Motor neuron (in vitro differentiated cells): ENCODE results near the gene SUMO3. TPM values are rescaled to one million over a fixed set of nuclear protein-coding genes. Genes with fewer than 3 reads are reported as not detected.
A peak's percentile ranks its signal among the peaks of the same experiment; 100 is the strongest.

Source experiments
- ATAC-seq, 8 experiments: fragments of 200-7000 bp; cut with Tn5 transposase; replicated peaks in 6 of 8; 2 replicates each; pipeline ENCODE4 v1.8.0; 2021; ENCODE audit warnings: mild to moderate bottlenecking in 8 of 8, moderate library complexity in 8 of 8
- H3K27ac ChIP-seq, 2 donors: fragments of 250-450 bp; sonication (Bioruptor Pico); 2 replicates each; pipeline ENCODE4 v1.9.0; 2021; ENCODE audit warnings: antibody characterized with exemption in 2 of 2, mild to moderate bottlenecking in 2 of 2, moderate library complexity in 1 of 2
- H3K4me1 ChIP-seq, 2 donors: fragments of 250-450 bp; sonication (Bioruptor Pico); replicated peaks in 1 of 2; 2 replicates each; pipeline ENCODE4 v1.6.1; 2021; ENCODE audit warnings: antibody characterized with exemption in 2 of 2, mild to moderate bottlenecking in 2 of 2, moderate library complexity in 1 of 2
- H3K4me3 ChIP-seq, 5 donors: fragments of 250-450 bp; sonication (Bioruptor Pico); 2 replicates each; pipeline ENCODE4 v1.9.0; 2021; ENCODE audit warnings: antibody characterized with exemption in 5 of 5, mild to moderate bottlenecking in 5 of 5, moderate library complexity in 4 of 5
- WGBS, 10 experiments: fragments of 450-650 bp; shearing (Covaris generic); methylation state at CpG; one replicate each; pipeline ENCODE4 v1.0.0; 2022; 5-methylcytosine and 5-hydroxymethylcytosine counted together
- in situ Hi-C, 9 experiments: fragments of 400-800 bp; cut with MboI; loops; one replicate each; pipeline ENCODE4 v1.15.0; 2021; ENCODE audit warnings: low sequenced_read_pairs in 9 of 9, low pct_unique_long_range_greater_than_20kb in 2 of 9; ENCODE audit not compliant: unreplicated experiment in 9 of 9
- total RNA-seq, 8 experiments: library from RNA; unstranded; fragments of 300-600 nt; gene quantifications; 2 replicates each; pipeline versions ENCODE4 v1.2.3 to v1.2.4, GENCODE V29; 2022

Gene SUMO3
- total RNA-seq, 8 experiments from 2014 or later: 46.6 to 103 (median 56.9) TPM

- Histone ChIP-seq H3K4me3 (no peak overlapping the region), H3K27ac (no peak overlapping the region), H3K4me1 (peaks cover 3 to 6% of the 10 kb centered on the region in 2 donors)
- ATAC-seq: no peak
- WGBS, 10 experiments: 90 to 100% (median 100%) methylated on average over 1 to 3 of the region's 3 CpGs; no CpG with 5 or more reads in 1 of the 10 experiments
- in situ Hi-C loops: loop anchor here in 5 of 9 experiments (25.0 kb wide), 3 partner anchors 278 to 453 kb away; partner anchors contain the start of gene CFAP410 (in 1 of the 5)
Measured at GRCh38 chr21:44790368-44790767, 27.5 kb downstream of the SUMO3 start.

- in situ Hi-C loops: loop anchor here in 5 of 9 experiments (25.0 kb wide), 3 partner anchors 278 to 453 kb away; partner anchors contain the start of gene CFAP410 (in 1 of the 5)
- Histone ChIP-seq H3K4me1 (peaks cover 3 to 6% of the 10 kb centered on the region in 2 donors), H3K4me3 (no peak overlapping the region), H3K27ac (no peak overlapping the region)
- WGBS, 10 experiments: 17 to 100% (median 80%) methylated on average over 1 of the region's 1 CpG; no CpG with 5 or more reads in 5 of the 10 experiments
- peak in 2 of 8 experiments; percentile 42 to 56 for ATAC-seq
Measured at GRCh38 chr21:44789880-44790279, 28.0 kb downstream of the SUMO3 start.

- Histone ChIP-seq H3K4me1 (peaks cover 0 to under 1% of the 10 kb centered on the region in 2 donors), H3K4me3 (no peak overlapping the region), H3K27ac (no peak overlapping the region)
- peak in 1 of 8 experiments; percentile 83 for ATAC-seq
- in situ Hi-C loops: loop anchor here in 5 of 9 experiments (25.0 kb wide), 3 partner anchors 273 to 448 kb away; partner anchors contain the start of gene CFAP410 (in 1 of the 5)
- 58 to 100% (median 77%) methylated on average over 1 to 10 of the region's 13 CpGs; no CpG with 5 or more reads in 1 of the 10 experiments for WGBS, 10 experiments
Measured at GRCh38 chr21:44785620-44786335, 32.1 kb downstream of the SUMO3 start.

GRCh38 chr21:44784810-44785209, 33.1 kb downstream of the SUMO3 start:
- Histone ChIP-seq H3K4me3 (no peak overlapping the region), H3K27ac (no peak overlapping the region), H3K4me1 (peaks cover 0 to 9% of the 10 kb centered on the region in 2 donors)
- ATAC-seq: no peak
- in situ Hi-C loops: loop anchor here in 5 of 9 experiments (25.0 kb wide), 3 partner anchors 273 to 448 kb away; partner anchors contain the start of gene CFAP410 (in 1 of the 5)
- WGBS, 10 experiments: 93 to 100% (median 100%) methylated on average over 1 to 6 of the region's 6 CpGs; no CpG with 5 or more reads in 5 of the 10 experiments

- Histone ChIP-seq H3K4me1 (peaks cover 6 to 15% of the 10 kb centered on the region in 2 donors), H3K27ac (no peak overlapping the region), H3K4me3 (no peak overlapping the region)
- 84 to 100% (median 94%) methylated on average over 2 to 5 of the region's 5 CpGs for WGBS, 10 experiments
- no peak for ATAC-seq
- in situ Hi-C loops: loop anchor here in 5 of 9 experiments (25.0 kb wide), 3 partner anchors 271 to 446 kb away; partner anchors contain the start of gene CFAP410 (in 1 of the 5)
Measured at GRCh38 chr21:44783020-44783696, 34.7 kb downstream of the SUMO3 start.

- peak in 1 of 8 experiments; percentile 6 for ATAC-seq
- H3K4me1 ChIP-seq: peaks cover 11 to 17% of the 10 kb centered on the region in 2 donors
- H3K4me3 ChIP-seq: no peak overlapping the region
- 40 to 98% (median 91%) methylated on average over 1 to 9 of the region's 16 CpGs; no CpG with 5 or more reads in 2 of the 10 experiments for WGBS, 10 experiments
- in situ Hi-C loops: loop anchor here in 5 of 9 experiments (25.0 kb wide), 3 partner anchors 269 to 444 kb away; partner anchors contain the start of gene CFAP410 (in 1 of the 5)
- no peak overlapping the region for H3K27ac ChIP-seq
Measured at GRCh38 chr21:44780767-44781459, 36.9 kb downstream of the SUMO3 start.

GRCh38 chr21:44780137-44780502, 37.7 kb downstream of the SUMO3 start:
- peaks cover 11 to 17% of the 10 kb centered on the region in 2 donors for H3K4me1 ChIP-seq
- no peak overlapping the region for H3K27ac ChIP-seq
- 89 to 100% (median 98%) methylated on average over 1 to 7 of the region's 7 CpGs; no CpG with 5 or more reads in 2 of the 10 experiments for WGBS, 10 experiments
- no peak for ATAC-seq
- no peak overlapping the region for H3K4me3 ChIP-seq
- in situ Hi-C loops: loop anchor here in 5 of 9 experiments (25.0 kb wide), 3 partner anchors 268 to 443 kb away; partner anchors contain the start of gene CFAP410 (in 1 of the 5)

GRCh38 chr21:44779417-44780136, 38.3 kb downstream of the SUMO3 start:
- H3K4me1 ChIP-seq: peaks cover 11 to 17% of the 10 kb centered on the region in 2 donors
- no peak overlapping the region for H3K4me3 ChIP-seq
- WGBS, 10 experiments: 80 to 100% (median 92%) methylated on average over 1 to 6 of the region's 17 CpGs; no CpG with 5 or more reads in 2 of the 10 experiments
- ATAC-seq: peak in 3 of 8 experiments; percentile 21 to 46 (median 30)
- no peak overlapping the region for H3K27ac ChIP-seq
- in situ Hi-C loops: loop anchor here in 5 of 9 experiments (25.0 kb wide), 3 partner anchors 267 to 442 kb away; partner anchors contain the start of gene CFAP410 (in 1 of the 5)

GRCh38 chr21:44778983-44779382, 38.9 kb downstream of the SUMO3 start:
- Histone ChIP-seq H3K4me1 (peaks cover 11 to 17% of the 10 kb centered on the region in 2 donors), H3K4me3 (no peak overlapping the region), H3K27ac (no peak overlapping the region)
- 82 to 100% (median 95%) methylated on average over 1 to 5 of the region's 6 CpGs for WGBS, 10 experiments
- no peak for ATAC-seq
- in situ Hi-C loops: loop anchor here in 5 of 9 experiments (25.0 kb wide), 3 partner anchors 267 to 442 kb away; partner anchors contain the start of gene CFAP410 (in 1 of the 5)

GRCh38 chr21:44778499-44778911, 39.4 kb downstream of the SUMO3 start:
- Histone ChIP-seq H3K4me3 (no peak overlapping the region), H3K4me1 (peaks cover 11 to 17% of the 10 kb centered on the region in 2 donors), H3K27ac (peak overlapping the region; percentile 75 to 84)
- in situ Hi-C loops: loop anchor here in 5 of 9 experiments (25.0 kb wide), 3 partner anchors 266 to 441 kb away; partner anchors contain the start of gene CFAP410 (in 1 of the 5)
- WGBS, 10 experiments: 30 to 100% (median 60%) methylated on average over 3 to 8 of the region's 8 CpGs
- peak in 5 of 8 experiments; percentile 54 to 84 (median 72) for ATAC-seq

- in situ Hi-C loops: loop anchor here in 5 of 9 experiments (25.0 kb wide), 3 partner anchors 266 to 441 kb away; partner anchors contain the start of gene CFAP410 (in 1 of the 5)
- ATAC-seq: peak in 5 of 8 experiments; percentile 64 to 97 (median 80)
Measured at GRCh38 chr21:44778094-44778493, 39.8 kb downstream of the SUMO3 start.

More at GRCh38 chr21:44778094-44778493, 39.8 kb downstream of the SUMO3 start:
- WGBS, 10 experiments: 55 to 90% (median 84%) methylated on average over 1 to 5 of the region's 5 CpGs; no CpG with 5 or more reads in 2 of the 10 experiments
- H3K4me1 ChIP-seq: peaks cover 11 to 19% of the 10 kb centered on the region in 2 donors
- no peak overlapping the region for H3K4me3 ChIP-seq
- peak overlapping the region; percentile 75 to 84 for H3K27ac ChIP-seq
